Measurements from ENCODE around the gene NPC1. TPM values are rescaled to one million over a fixed set of nuclear protein-coding genes. Genes with fewer than 3 reads are reported as not detected.
A peak's percentile ranks its signal among the peaks of the same experiment; 100 is the strongest.
"Not testable (repeated sequence)": the region's sequence is repeated elsewhere in the genome, so short reads cannot be mapped to it uniquely, and the experiment has no call there.

Gene NPC1
- total and polyA plus RNA-seq, 2 donors (not counting 1 experiment from before 2014, with no cell fraction given) = 36.0 to 204 TPM

DNA sequence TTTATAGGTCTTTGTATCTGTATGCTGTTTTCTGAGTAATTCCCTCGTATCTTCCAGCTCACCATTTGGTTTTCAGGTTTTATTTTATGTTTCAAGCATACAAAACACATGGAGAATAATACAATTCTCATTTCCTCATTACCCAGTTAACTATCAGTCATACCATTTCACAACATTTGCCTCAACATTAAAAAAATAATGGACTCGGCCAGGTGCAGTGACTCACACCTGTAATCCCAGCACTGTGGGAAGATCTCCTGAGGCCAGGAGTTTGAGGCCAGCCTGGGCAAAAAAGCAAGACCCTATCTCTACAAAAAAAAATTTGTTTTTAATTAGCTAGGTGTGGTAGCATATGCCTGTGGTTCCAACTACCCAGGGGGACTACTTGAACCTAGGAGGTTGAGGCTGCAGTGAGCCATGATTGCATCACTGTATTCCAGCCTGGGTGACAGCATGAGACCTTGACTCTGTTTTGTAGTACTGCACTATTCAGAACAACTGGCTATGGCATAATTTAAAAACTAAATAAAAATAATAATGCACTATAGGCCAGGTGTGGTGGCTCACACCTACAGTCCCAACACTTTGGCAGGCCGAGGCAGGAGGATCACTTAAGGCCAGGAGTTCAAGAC lies 20.3 kb downstream of the NPC1 start:
- Histone ChIP-seq H3K27me3 (ENCODE audit: control insufficient read depth, insufficient read depth, low read length) (no peaks in the 10 kb centered on the region), H3K4me1 (ENCODE audit: control insufficient read depth, extremely low read depth, insufficient read depth, low read length) (peaks cover 3% of the 10 kb centered on the region), H2AFZ (ENCODE audit: low read length) (no peak overlapping the region), H3K27ac (ENCODE audit: insufficient read depth, low read length) (no peak overlapping the region), H3K4me3 (replicated peaks in 1 of 4; ENCODE audit: control extremely low read depth in 1 of 4, insufficient read depth in 1 of 4, low read depth in 3 of 4, low read length in 4 of 4) (no peak overlapping the region), H3K9ac (ENCODE audit: insufficient read depth, low read length) (no peak overlapping the region), H4K20me1 (ENCODE audit: control insufficient read depth, extremely low read depth, insufficient read depth, low read length) (no peaks in the 10 kb centered on the region), H3K36me3 (ENCODE audit: control insufficient read depth, insufficient read depth, low read length) (peaks cover 9% of the 10 kb centered on the region), H3K9me3 (ENCODE audit: control insufficient read depth, insufficient read depth, low read depth, low read length) (no peaks in the 10 kb centered on the region), H3K4me2 (ENCODE audit: extremely low read depth, insufficient read depth, low read length) (no peak overlapping the region), H3K79me2 (ENCODE audit: control insufficient read depth, insufficient read depth, low read length) (no peaks in the 10 kb centered on the region)
- TF ChIP-seq, protein P1, sequence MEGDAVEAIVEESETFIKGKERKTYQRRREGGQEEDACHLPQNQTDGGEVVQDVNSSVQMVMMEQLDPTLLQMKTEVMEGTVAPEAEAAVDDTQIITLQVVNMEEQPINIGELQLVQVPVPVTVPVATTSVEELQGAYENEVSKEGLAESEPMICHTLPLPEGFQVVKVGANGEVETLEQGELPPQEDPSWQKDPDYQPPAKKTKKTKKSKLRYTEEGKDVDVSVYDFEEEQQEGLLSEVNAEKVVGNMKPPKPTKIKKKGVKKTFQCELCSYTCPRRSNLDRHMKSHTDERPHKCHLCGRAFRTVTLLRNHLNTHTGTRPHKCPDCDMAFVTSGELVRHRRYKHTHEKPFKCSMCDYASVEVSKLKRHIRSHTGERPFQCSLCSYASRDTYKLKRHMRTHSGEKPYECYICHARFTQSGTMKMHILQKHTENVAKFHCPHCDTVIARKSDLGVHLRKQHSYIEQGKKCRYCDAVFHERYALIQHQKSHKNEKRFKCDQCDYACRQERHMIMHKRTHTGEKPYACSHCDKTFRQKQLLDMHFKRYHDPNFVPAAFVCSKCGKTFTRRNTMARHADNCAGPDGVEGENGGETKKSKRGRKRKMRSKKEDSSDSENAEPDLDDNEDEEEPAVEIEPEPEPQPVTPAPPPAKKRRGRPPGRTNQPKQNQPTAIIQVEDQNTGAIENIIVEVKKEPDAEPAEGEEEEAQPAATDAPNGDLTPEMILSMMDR (conservative IDR thresholded peaks at IDR 0.05 in 1 of 2, IDR thresholded peaks at IDR 0.05 in 1 of 2; ENCODE audit: low read depth in 1 of 2, low read length in 2 of 2) = no peak
- no peak for TF ChIP-seq EZH2 (IDR thresholded peaks at IDR 0.05; ENCODE audit: low read length, missing control alignments)
- DNase-seq (ENCODE audit: low read depth in 2 of 2) = no peak

DNA sequence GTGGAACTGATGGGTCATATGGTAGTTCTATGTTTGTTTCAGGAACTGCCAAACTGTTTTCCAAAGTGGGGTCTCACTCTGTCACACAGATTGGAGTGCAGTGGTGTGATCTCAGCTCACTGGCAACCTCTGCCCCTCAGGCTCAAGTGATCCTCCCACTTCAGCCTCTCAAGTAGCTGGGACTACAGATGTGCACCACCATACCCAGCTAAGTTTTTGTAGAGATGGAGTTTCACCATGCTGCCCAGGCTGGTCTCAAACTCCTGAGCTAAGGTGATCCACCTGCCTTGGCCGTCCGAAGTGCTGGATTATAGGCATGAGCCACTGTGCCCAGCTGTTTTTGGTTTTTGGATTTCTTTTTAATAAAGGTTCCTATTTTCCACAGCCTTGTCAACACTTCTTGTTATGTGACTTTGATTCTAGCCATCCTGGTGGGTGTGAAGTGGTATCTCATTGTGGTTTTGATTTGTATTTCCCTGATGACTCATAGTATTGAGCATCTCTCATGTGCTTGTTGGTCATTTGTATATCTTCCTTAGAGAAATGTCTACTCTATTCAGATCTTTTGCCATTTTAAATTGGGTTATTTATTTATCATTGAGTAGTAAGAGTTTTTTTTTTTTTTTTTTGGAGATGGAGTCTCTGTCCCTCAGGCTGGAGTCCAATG lies 22.8 kb downstream of the NPC1 start:
- Histone ChIP-seq H3K9ac (ENCODE audit: insufficient read depth, low read length) (no peak overlapping the region), H3K4me2 (ENCODE audit: extremely low read depth, insufficient read depth, low read length) (no peak overlapping the region), H3K27ac (ENCODE audit: insufficient read depth, low read length) (no peak overlapping the region), H3K79me2 (ENCODE audit: control insufficient read depth, insufficient read depth, low read length) (no peaks in the 10 kb centered on the region), H4K20me1 (ENCODE audit: control insufficient read depth, extremely low read depth, insufficient read depth, low read length) (no peaks in the 10 kb centered on the region), H3K4me1 (ENCODE audit: control insufficient read depth, extremely low read depth, insufficient read depth, low read length) (peaks cover 3% of the 10 kb centered on the region), H2AFZ (ENCODE audit: low read length) (no peak overlapping the region), H3K9me3 (ENCODE audit: control insufficient read depth, insufficient read depth, low read depth, low read length) (no peaks in the 10 kb centered on the region), H3K4me3 (replicated peaks in 1 of 4; ENCODE audit: control extremely low read depth in 1 of 4, insufficient read depth in 1 of 4, low read depth in 3 of 4, low read length in 4 of 4) (no peak overlapping the region), H3K27me3 (ENCODE audit: control insufficient read depth, insufficient read depth, low read length) (no peaks in the 10 kb centered on the region), H3K36me3 (ENCODE audit: control insufficient read depth, insufficient read depth, low read length) (peaks cover 6% of the 10 kb centered on the region)
- no peak for TF ChIP-seq EZH2 (IDR thresholded peaks at IDR 0.05; ENCODE audit: low read length, missing control alignments)
- TF ChIP-seq, protein P1 (conservative IDR thresholded peaks at IDR 0.05 in 1 of 2, IDR thresholded peaks at IDR 0.05 in 1 of 2; ENCODE audit: low read depth in 1 of 2, low read length in 2 of 2) = no peak
- peak; percentile 44 to 74 for DNase-seq (ENCODE audit: low read depth in 2 of 2)

DNA sequence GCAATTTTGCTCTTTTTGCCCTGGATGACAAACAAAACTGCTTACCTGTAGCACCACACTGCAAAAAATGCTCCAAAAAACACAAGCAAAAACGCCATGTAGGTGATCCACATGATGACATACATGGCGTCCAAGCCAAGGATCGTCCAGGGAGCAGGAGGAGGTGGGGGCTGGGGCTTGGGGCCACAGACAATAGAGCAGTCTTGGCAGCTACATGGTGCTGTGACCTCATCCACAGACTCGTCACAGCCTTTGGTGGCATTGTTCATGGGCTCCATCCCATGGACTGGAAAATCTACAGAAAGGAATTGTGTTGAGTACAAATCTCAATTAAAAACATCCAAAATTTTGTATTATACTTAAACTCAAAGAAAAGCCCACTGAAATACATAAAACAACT lies 26.1 kb downstream of the NPC1 start:
- no peaks in the 10 kb centered on the region for H3K9me3 ChIP-seq (ENCODE audit: control insufficient read depth, insufficient read depth, low read depth, low read length)
- H4K20me1 ChIP-seq (ENCODE audit: control insufficient read depth, extremely low read depth, insufficient read depth, low read length) = no peaks in the 10 kb centered on the region
- H3K9ac ChIP-seq (ENCODE audit: insufficient read depth, low read length) = no peak overlapping the region
- peaks cover 6% of the 10 kb centered on the region for H3K36me3 ChIP-seq (ENCODE audit: control insufficient read depth, insufficient read depth, low read length)
- no peak overlapping the region for H3K4me2 ChIP-seq (ENCODE audit: extremely low read depth, insufficient read depth, low read length)
- no peaks in the 10 kb centered on the region for H3K79me2 ChIP-seq (ENCODE audit: control insufficient read depth, insufficient read depth, low read length)
- TF ChIP-seq EZH2 (IDR thresholded peaks at IDR 0.05; ENCODE audit: low read length, missing control alignments) = no peak
- TF ChIP-seq, protein P1 (conservative IDR thresholded peaks at IDR 0.05 in 1 of 2, IDR thresholded peaks at IDR 0.05 in 1 of 2; ENCODE audit: low read depth in 1 of 2, low read length in 2 of 2) = no peak
- peaks cover 3% of the 10 kb centered on the region for H3K4me1 ChIP-seq (ENCODE audit: control insufficient read depth, extremely low read depth, insufficient read depth, low read length)
- no peaks in the 10 kb centered on the region for H3K27me3 ChIP-seq (ENCODE audit: control insufficient read depth, insufficient read depth, low read length)
- DNase-seq (ENCODE audit: low read depth in 2 of 2) = no peak
- no peak overlapping the region for H2AFZ ChIP-seq (ENCODE audit: low read length)
- no peak overlapping the region for H3K27ac ChIP-seq (ENCODE audit: insufficient read depth, low read length)
- H3K4me3 ChIP-seq (replicated peaks in 1 of 4; ENCODE audit: control extremely low read depth in 1 of 4, insufficient read depth in 1 of 4, low read depth in 3 of 4, low read length in 4 of 4) = no peak overlapping the region

DNA sequence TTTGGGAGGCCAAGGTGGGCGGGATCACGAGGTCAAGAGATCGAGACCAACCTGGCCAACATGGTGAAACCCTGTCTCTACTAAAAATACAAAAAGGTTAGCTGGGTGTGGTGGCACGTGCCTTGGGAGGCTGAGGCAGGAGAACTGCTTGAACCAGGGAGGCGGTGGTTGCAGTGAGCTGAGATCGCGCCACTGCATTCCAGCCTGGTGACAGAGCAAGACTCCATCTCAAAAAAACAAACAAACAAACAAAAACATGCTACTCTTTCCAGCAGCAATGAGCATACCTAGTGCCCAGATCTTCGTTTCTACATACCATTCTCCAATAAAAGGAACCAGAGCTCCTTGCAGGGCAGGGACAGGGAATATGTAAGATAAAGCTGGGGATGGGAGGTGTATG lies 28.8 kb downstream of the NPC1 start:
- H3K27me3 ChIP-seq (ENCODE audit: control insufficient read depth, insufficient read depth, low read length); H3K79me2 ChIP-seq (ENCODE audit: control insufficient read depth, insufficient read depth, low read length): not testable (repeated sequence)

More for the DNA sequence above, 28.8 kb downstream of the NPC1 start:
- not testable (repeated sequence) for H2AFZ ChIP-seq (ENCODE audit: low read length); H3K36me3 ChIP-seq (ENCODE audit: control insufficient read depth, insufficient read depth, low read length); H3K9me3 ChIP-seq (ENCODE audit: control insufficient read depth, insufficient read depth, low read depth, low read length); DNase-seq (ENCODE audit: low read depth in 2 of 2); H3K4me1 ChIP-seq (ENCODE audit: control insufficient read depth, extremely low read depth, insufficient read depth, low read length); H3K9ac ChIP-seq (ENCODE audit: insufficient read depth, low read length); H4K20me1 ChIP-seq (ENCODE audit: control insufficient read depth, extremely low read depth, insufficient read depth, low read length); H3K4me2 ChIP-seq (ENCODE audit: extremely low read depth, insufficient read depth, low read length); H3K27ac ChIP-seq (ENCODE audit: insufficient read depth, low read length); H3K4me3 ChIP-seq (replicated peaks in 1 of 4; ENCODE audit: control extremely low read depth in 1 of 4, insufficient read depth in 1 of 4, low read depth in 3 of 4, low read length in 4 of 4)

Data from fibroblast of lung (primary cell).